ENCODE data around the gene JUP. TPM values are rescaled to one million over a fixed set of nuclear protein-coding genes. Genes with fewer than 3 reads are reported as not detected.
A peak's percentile ranks its signal among the peaks of the same experiment; 100 is the strongest.

Gene JUP
- total RNA-seq, 2 donors from 2014 or later, result 67.9 to 85.4 TPM

- TF ChIP-seq POLR2A (IDR thresholded peaks at IDR 0.05) (no peak), CTCF (IDR thresholded peaks at IDR 0.05) (no peak)
- H3K4me1 ChIP-seq, result peaks cover 10% of the 10 kb centered on the region
- WGBS, 2 donors, result 82 to 87% methylated on average over 7 of the region's 7 CpGs
These were observed 64.3 kb downstream of the JUP start for GRCh38 chr17:41722231-41722630.

GRCh38 chr17:41718287-41718645, 68.2 kb downstream of the JUP start:
- intact Hi-C loops (cut with DNase I), result no loop called here
- no peak overlapping the region for H3K27ac ChIP-seq
- no peak for DNase-seq
- no peaks in the 10 kb centered on the region for H3K9me3 ChIP-seq
- peaks cover 10% of the 10 kb centered on the region for H3K4me1 ChIP-seq
- WGBS, 2 donors, result 40 to 46% methylated on average over 1 to 5 of the region's 5 CpGs
- H3K27me3 ChIP-seq, result no peaks in the 10 kb centered on the region
- H3K36me3 ChIP-seq (replicated peaks in 1 of 2; ENCODE audit: insufficient read depth in 1 of 2, low read depth in 2 of 2), result no peaks in the 10 kb centered on the region
- H3K4me3 ChIP-seq, result no peak overlapping the region
- TF ChIP-seq POLR2A (IDR thresholded peaks at IDR 0.05) (no peak), CTCF (IDR thresholded peaks at IDR 0.05) (no peak)
- no peak for ATAC-seq

More at GRCh38 chr17:41722231-41722630, 64.3 kb downstream of the JUP start:
- no peak overlapping the region for H3K4me3 ChIP-seq
- H3K36me3 ChIP-seq (replicated peaks in 1 of 2; ENCODE audit: insufficient read depth in 1 of 2, low read depth in 2 of 2), result no peaks in the 10 kb centered on the region
- H3K27ac ChIP-seq, result no peak overlapping the region
- ATAC-seq, result no peak
- no peak for DNase-seq
- no peaks in the 10 kb centered on the region for H3K27me3 ChIP-seq
- intact Hi-C loops (cut with DNase I), result no loop called here
- H3K9me3 ChIP-seq, result no peaks in the 10 kb centered on the region

- ATAC-seq, result peak; percentile 30
- Histone ChIP-seq H3K36me3 (replicated peaks in 1 of 2; ENCODE audit: insufficient read depth in 1 of 2, low read depth in 2 of 2) (no peaks in the 10 kb centered on the region), H3K4me3 (no peak overlapping the region), H3K4me1 (peaks cover 10% of the 10 kb centered on the region), H3K9me3 (no peaks in the 10 kb centered on the region), H3K27me3 (no peaks in the 10 kb centered on the region), H3K27ac (no peak overlapping the region)
- intact Hi-C loops (cut with DNase I), result no loop called here
- DNase-seq, result no peak
- no peak for TF ChIP-seq POLR2A (IDR thresholded peaks at IDR 0.05)
- no peak for TF ChIP-seq CTCF (IDR thresholded peaks at IDR 0.05)
- WGBS, 2 donors, result 62 to 64% methylated on average over 15 of the region's 15 CpGs
These were observed 68.9 kb downstream of the JUP start for GRCh38 chr17:41717408-41718286.

- DNase-seq, result no peak
- intact Hi-C loops (cut with DNase I), result no loop called here
These were observed 74.7 kb downstream of the JUP start, which contains the start of gene GAST for GRCh38 chr17:41711669-41712400. Gene GAST, plus strand, starts transcription at chr17:41712331. Its CDS starts 3,106 bp downstream, at chr17:41715437.

More at GRCh38 chr17:41711669-41712400, 74.7 kb downstream of the JUP start, which contains the start of gene GAST:
- Histone ChIP-seq H3K4me1 (no peaks in the 10 kb centered on the region), H3K27ac (no peak within 1 kb of the TSS), H3K27me3 (no peaks in the 10 kb centered on the region), H3K36me3 (replicated peaks in 1 of 2; ENCODE audit: insufficient read depth in 1 of 2, low read depth in 2 of 2) (no peaks in the 10 kb centered on the region), H3K4me3 (no peak within 1 kb of the TSS), H3K9me3 (no peaks in the 10 kb centered on the region)
- WGBS, 2 donors, result 82 to 83% methylated on average over 11 to 12 of the region's 12 CpGs
- no peak for TF ChIP-seq CTCF (IDR thresholded peaks at IDR 0.05)
- TF ChIP-seq POLR2A (IDR thresholded peaks at IDR 0.05), result no peak
- ATAC-seq, result no peak

All from body of pancreas (tissue), 4 donors.